A549 treated with ZK216348 at 1 μM for 4 hours (cell line): ENCODE results near the gene FBN3. TPM values are rescaled to one million over a fixed set of nuclear protein-coding genes. Genes with fewer than 3 reads are reported as not detected.

ENCODE experiments used
- total RNA-seq: library from RNA; stranded (reverse); fragments of 200-300 nt; extraction: Qiagen RNA extraction; gene quantifications from 5 replicates; pipeline ENCODE4 v1.2.3, GENCODE V29; 2022; ENCODE audit warnings: low read depth

The FBN3 gene
- not detected in 5 replicates for total RNA-seq

GRCh38 chr19:8149261-8150094 is at the start of gene FBN3:
Gene FBN3 (minus strand): TSS chr19:8149592. CDS start chr19:8147480, 2,112 bp downstream.

GRCh38 chr19:8052464-8052859 is 96.9 kb downstream of the FBN3 start, which contains the start of gene CCL25:
Gene CCL25 (plus strand): TSS chr19:8052760. CDS start chr19:8053050, 290 bp downstream.

Other genes starting within 250 kb of the FBN3 start
- gene MAP2K7, start 245.7 kb downstream of the FBN3 start, total RNA-seq: 8.7 to 17.7 TPM (median 16.0 TPM) in 5 replicates
- gene TGFBR3L, start 234.8 kb downstream of the FBN3 start, total RNA-seq: 1.4 to 2.8 TPM (median 2.2 TPM) in 4 of 5 replicates, not detected in the other
- 16.6 to 29.5 TPM (median 28.4 TPM) in 5 replicates for gene SNAPC2, start 229.3 kb downstream of the FBN3 start, total RNA-seq
- gene CTXN1, start 223.5 kb downstream of the FBN3 start, total RNA-seq: 6.0 to 28.0 TPM (median 24.6 TPM) in 5 replicates
- 27.8 to 34.5 TPM (median 30.3 TPM) in 5 replicates for gene TIMM44, start 205.9 kb downstream of the FBN3 start, total RNA-seq
- 60.2 to 70.8 TPM (median 66.7 TPM) in 5 replicates for gene ELAVL1, start 144.0 kb downstream of the FBN3 start, total RNA-seq
- not detected in 5 replicates for gene CCL25, start 96.8 kb downstream of the FBN3 start, total RNA-seq
- 3.5 to 4.0 TPM (median 3.7 TPM) in 5 replicates for gene CERS4, start 59.8 kb upstream of the FBN3 start, total RNA-seq
- 45.0 to 102 TPM (median 92.5 TPM) in 5 replicates for gene CD320, start 158.8 kb upstream of the FBN3 start, total RNA-seq
- gene NDUFA7, start 171.8 kb upstream of the FBN3 start, total RNA-seq: 21.4 to 98.3 TPM (median 89.2 TPM) in 5 replicates
- gene RPS28, start 171.9 kb upstream of the FBN3 start, total RNA-seq: 394 to 871 TPM (median 794 TPM) in 5 replicates
- gene KANK3, start 193.7 kb upstream of the FBN3 start, total RNA-seq: 2.3 to 6.6 TPM (median 6.0 TPM) in 5 replicates
- gene ANGPTL4, start 214.6 kb upstream of the FBN3 start, total RNA-seq: 297 to 524 TPM (median 412 TPM) in 5 replicates
- gene RAB11B, start 240.8 kb upstream of the FBN3 start, total RNA-seq: 86.6 to 98.4 TPM (median 92.1 TPM) in 5 replicates